SHP77 treated with DMSO at 0.1 percent for 48 hours (cell line): ENCODE data around the gene KRT40.
A peak's percentile ranks its signal among the peaks of the same experiment; 100 is the strongest.
"Not testable (repeated sequence)": the region's sequence is repeated elsewhere in the genome, so short reads cannot be mapped to it uniquely, and the experiment has no call there.

ENCODE experiments used
- DNase-seq: peaks from one replicate; lab custom pipeline; 2025; lab: John Stamatoyannopoulos, UW

The KRT40 gene

DNA sequence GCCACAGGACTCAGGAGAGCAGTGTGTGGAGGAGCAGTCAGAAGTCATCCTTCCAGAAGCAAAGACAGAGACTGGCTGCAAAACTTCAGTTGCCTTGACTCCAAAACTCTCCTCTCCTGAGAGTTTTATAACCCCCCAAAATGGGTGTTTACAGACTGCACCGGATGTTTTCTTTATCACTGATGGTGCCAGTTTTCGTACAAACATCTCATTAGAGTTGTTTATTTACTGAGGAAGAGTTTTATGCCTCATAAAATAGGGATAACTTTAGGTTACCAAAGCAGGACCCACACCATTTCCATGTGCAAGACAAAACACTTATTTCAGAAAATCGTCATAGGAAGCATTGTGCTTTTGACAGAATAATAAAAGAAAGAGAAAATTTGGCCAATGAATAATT, at the start of gene KRT40:
Gene KRT40, minus strand, starts transcription at position 101 of the 400 bp plus-strand sequence. Its CDS starts 53 bp downstream, at position 48.
- no peak for DNase-seq

DNA sequence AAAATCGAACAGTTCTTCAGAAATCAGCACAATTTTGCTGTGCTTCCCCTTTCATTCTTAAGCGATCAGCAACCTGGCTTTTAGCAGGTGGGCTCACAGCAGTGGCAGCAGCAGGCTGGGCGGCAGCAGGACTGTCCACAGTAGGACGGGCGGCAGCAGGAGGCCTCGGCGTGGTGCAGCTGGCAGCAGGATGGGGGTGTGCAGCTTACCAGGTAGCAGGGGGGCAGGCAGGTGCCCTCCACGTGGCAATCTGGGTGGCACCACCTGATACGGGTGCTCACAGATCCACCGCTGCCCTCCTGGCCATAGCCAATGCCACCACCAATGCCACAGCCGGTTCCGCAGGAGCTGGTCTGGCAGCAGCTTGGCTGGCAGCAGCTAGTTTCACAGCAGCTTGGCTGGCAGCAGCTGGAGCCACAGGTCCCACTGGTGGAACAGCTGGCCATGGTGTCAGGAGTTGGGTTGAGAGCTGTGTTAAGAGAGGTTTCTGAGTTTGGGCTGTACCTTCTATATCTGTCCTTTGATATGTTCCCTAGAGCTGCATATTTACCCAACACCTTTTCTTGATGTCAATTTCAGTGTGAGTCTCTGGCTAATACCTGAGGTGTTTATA, 45.6 kb upstream of the KRT40 start, which contains the start of gene KRTAP1-4:
Gene KRTAP1-4, minus strand, starts transcription at position 563 of the 613 bp plus-strand sequence. Its CDS starts 117 bp downstream, at position 446.
- no peak for DNase-seq

DNA sequence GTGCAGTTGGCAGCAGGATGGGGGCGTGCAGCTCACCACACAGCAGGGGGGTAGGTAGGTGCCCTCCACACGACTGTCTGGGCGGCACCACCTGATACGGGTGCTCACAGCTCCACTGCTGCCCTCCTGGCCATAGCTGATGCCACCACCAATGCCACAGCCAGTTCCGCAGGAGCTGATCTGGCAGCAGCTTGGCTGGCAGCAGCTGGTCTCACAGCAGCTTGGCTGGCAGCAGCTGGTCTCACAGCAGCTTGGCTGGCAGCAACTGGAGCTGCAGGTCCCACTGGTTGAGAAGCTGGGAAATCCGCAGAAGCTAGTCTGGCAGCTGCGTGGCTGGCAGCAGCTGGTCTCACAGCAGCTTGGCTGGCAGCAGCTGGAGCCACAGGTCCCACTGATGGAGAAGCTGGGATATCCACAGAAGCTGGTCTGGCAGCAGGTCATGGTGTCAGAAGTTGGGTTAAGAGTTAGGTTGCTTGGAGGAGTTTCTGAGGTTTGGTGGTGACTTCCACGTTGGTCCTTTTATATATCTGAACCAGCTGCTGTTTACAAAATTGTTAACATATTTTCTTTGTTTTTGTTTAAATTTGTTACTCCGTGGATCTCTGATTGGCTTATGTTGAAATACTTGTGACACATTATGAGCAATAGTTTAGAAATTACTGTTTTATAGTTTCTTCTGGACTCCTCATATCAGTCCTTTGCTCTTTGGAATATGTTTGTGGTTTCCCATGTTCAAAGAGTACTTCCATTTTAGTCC, 42.8 kb upstream of the KRT40 start, which contains the start of gene KRTAP1-5:
Gene KRTAP1-5, minus strand, starts transcription at position 494 of the 757 bp plus-strand sequence. Its CDS starts 53 bp downstream, at position 441.
- DNase-seq, result no peak

DNA sequence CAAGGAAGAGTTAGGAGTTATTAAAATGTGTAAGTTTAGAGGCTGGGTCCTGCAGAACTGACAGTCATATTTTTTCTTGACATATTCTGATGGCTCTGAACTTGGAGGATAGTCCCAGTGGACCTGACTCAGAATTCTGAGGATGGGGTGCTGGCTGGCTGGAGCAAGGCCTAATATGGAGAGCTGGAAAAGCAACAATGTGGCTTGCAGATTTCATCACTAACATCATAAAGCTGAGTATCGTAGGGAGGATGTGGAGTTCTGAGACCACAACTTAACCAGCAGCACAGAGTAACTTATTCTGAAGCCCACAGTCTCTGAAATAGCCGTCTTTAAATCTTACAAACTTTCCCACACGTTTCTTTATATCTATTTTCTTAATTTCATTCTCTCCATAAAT, 40.6 kb upstream of the KRT40 start:
- DNase-seq, result no peak

DNA sequence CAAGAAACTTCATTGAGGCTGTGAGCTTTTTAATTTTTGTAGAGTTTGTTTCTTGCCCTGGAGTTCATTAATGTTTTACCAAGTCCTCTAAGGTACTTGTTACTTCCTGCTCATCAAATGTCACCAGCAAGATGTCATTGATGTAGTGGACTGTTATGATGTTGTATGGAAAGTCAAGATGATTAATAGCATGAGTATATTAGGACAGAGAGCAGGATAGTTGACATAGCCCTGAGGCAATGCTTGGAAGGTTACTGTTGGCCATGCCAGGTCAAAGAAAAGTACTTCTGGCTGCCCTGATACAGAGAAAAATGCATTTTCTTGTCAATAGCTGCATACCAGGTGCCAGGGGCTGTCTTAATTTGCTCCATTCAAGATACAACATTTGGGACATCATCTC, 36.2 kb upstream of the KRT40 start:
- DNase-seq, result no peak

DNA sequence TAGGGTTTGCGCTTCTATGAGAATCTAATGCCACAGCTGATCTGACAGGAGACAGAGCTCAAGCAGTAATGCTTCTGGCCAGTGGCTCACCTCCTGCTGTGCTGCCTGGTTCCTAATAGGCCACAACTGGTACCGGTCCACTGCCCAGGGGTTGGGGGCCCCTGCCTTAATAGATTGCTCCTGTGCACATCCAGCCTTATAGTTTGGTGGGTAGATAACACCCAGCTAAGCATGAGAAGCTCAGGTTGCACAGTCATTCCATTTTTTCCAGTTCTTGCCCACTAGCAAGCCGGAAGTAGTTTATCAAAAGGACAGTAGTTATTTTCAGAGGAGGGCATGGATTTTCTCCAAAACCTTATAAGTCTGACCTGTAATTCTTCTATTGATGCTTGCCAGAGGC, 35.3 kb upstream of the KRT40 start:
- DNase-seq, result no peak

DNA sequence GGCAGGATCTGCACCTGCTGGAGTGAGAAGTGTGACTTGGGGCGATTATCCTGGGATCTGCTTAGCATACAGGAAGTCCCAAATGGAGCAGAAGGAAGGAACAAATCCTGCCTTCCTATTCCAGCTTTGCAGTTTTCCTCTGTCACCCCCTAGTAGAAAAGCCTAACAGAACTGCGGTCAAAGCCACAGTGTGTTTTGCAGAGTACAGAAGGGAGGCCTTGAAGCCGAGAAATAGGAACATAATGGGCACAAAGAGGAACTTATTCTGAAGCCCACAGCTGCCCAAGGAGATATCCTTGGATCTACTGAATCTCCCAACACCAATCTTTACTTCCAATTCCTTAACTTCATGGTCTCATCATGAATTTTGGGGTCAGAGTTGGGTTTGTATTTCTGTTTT, 34.4 kb upstream of the KRT40 start:
- DNase-seq, result no peak

DNA sequence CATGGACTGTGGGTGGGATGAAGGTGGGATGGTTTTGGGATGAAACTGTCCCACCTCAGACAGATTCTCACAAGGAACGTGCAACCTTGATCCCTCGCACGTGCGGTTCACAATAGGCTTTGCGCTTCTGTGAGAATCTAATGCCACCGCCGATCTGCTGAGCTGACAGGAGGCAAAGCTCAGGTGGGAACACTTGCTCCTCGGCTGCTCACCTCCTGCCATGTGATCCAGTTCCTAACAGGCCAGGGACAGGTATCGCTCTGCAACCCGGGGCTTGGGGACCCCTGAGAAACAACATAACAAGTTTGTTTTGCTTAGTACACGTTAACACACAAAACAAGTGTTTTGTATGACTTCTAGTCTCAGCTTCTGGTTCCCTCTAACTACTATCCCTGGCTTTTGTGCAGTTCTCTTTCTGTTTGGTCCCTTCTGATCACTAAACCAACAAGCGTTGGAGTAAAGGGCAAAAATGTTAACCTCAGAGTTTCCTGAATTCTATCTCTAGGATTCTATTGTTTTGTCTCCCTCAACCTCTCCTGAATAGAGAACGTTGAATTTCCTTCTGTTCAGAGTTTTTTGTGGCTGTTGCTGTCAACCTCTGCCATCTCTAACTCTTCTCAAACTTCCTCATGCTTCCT, 32.6 kb upstream of the KRT40 start:
- no peak for DNase-seq

DNA sequence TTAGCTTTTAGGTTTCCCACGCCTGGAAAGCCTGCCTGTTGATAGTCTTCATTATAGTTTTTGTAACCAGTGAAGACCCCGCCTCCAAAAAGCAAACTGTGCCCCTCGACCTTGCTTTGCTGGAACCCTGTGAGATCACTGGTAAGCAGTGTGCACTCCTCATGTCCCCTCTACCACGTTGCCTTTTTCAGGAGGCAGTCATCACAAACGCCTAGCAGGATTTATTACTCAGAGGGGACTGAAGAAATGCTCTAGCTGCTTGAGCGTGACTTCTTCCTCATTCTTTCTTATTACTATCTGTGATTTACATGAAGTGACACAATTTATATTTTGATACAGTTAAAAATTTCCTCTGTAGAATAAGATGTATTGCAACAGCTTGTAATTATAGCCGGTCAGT, 31.3 kb upstream of the KRT40 start:
- DNase-seq, result no peak

DNA sequence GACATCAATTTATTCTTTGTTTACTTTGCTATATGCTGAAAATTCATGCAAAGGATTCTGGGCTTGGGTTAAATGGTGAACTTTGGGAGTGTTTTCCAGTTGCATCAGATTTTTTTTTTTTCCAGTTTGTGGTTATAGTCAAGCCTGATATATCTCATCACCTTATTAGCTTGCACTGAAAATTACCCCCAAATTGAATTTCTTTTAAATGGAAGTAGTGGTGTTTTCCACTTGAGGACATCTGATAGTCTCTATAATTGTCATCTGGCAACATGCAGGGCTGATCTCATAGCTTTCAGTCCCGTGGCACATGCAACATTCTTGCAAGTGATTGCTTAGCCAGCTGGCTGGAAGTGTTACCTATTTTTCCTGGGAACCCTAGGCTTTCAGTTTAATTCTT, 29.5 kb upstream of the KRT40 start:
- DNase-seq, result no peak

DNA sequence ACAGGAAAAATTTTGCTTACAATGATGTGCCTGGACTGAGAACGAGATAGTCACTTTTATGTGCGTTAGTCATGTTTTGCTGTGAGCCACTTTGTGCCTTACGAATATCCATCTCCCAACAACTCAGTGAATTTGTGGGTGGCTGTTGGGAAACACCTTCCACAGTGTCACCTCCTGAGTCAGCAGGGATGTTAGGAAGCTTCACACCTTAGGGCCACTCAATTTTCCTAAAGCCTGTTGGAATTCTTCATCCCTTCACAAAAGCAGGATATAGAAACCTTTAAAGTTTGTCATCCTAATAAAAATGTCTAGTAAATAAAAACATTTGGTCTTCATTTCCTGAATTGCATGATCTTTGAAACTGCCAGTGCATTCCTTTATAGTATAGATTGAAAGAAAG, 29.1 kb upstream of the KRT40 start:
- no peak for DNase-seq

DNA sequence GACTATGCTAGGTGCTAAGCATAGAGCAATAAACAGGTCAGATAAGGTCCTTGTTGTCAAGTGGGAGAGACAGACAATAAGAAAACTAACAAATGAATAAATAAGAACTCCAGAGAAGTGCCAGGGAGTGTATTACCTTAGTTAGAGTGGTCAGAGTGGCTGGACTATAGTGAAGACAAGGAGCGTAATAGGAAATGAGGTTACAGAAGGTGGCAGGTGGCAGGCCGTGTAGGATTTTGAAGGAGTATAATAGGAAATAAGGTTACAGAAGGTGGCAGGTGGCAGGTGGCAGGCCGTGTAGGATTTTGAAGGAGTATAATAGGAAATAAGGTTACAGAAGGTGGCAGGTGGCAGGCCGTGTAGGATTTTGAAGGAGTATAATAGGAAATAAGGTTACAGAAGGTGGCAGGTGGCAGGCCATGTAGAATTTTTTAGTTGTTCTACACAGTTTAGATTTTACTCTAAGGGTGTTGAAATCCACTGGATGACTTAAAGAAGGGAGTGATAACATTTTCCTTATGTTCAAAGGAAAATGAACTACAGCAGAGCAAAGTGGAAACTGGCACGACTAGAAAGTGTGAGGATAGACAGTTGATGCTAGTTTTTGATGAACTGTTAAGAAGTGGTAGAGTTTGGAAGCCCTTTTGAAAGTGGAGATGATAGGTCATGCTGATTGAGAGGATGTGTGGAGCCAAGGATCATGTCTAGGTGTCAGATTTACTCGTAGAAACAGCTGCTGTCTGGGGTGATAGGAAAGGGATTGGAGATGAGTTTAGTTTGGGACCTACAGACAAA, 28.4 kb upstream of the KRT40 start:
- no peak for DNase-seq

DNA sequence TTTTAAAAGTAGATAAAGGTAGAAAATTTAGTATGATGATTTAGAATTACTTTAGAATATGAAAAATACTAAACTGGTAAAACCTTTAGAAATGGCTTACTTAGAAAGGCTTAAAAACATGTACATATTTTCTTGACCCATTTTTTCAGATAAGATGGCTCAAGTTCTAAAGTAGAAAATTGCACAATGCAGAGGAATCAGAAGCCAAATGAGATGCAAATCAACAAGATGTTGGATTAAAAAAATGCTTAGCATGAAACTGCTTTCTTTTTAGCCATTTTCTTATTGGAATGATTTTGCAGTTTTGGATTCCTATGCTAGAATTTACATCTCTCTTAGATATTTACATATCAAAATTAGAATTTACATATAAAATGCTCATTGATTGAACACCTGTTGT, 26.3 kb upstream of the KRT40 start:
- DNase-seq, result no peak

DNA sequence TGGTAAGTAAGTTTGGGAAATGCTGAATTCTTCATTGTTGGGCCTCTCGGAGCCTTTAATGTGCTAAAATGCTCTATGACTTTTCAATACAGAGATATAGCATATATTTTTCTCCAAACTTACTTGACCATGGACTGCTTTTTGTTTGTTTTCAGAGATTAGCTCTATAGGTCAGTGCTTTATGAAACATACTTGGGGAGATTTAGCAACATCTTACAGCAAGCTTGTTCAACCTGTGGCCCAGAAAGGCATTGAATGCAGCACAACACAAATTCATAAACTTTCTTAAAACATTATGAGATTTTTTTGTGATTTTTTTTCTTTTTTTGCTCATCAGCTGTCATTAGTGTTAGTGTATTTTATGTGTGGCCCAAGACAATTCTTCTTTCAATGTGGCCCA, 25.8 kb upstream of the KRT40 start:
- DNase-seq, result no peak

DNA sequence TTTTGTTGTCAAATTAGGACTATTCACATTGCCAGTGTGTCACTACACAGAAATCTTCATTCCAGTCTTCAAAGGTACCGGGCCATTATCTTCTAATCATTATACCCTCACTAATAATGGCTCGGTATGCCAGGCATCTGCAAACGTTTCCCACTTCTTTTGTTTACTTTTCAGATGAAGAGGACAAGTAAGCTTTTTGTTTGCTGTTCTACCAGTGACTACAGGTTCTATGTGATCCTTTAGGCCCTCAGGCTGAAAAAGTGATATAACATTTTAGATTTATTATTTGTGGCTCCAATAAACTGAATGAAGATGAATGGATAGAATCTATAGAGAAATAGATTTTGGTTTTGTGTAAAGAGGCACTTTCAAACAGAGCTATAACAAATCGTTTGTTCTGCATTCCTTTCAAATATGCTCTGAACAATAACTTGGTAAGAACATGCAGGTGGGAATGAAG, 25.2 kb upstream of the KRT40 start:
- no peak for DNase-seq

DNA sequence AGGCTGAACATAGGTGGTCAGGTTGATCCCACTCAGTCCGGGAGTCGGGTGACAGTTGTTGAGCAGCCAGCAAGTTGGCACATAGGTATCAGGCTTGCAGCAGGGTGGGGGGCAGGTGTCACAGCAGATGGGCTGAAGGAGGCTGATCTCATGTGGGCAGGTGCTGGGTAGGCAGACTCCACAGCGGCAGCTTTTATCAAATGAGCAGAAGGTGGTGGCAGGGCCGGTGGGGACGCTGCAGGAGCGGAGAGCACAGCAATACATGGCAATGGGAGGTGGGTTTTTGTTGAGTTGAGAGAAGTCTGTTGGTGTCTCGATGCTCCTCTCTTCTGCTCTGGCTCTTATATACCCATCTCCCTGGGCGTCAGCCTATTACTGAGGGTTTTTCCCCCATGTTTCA, 24.7 kb upstream of the KRT40 start, which contains the start of gene KRTAP3-1:
Gene KRTAP3-1, minus strand, starts transcription at position 318 of the 400 bp plus-strand sequence. Its CDS starts 54 bp downstream, at position 264.
- DNase-seq, result peak; percentile 16

DNA sequence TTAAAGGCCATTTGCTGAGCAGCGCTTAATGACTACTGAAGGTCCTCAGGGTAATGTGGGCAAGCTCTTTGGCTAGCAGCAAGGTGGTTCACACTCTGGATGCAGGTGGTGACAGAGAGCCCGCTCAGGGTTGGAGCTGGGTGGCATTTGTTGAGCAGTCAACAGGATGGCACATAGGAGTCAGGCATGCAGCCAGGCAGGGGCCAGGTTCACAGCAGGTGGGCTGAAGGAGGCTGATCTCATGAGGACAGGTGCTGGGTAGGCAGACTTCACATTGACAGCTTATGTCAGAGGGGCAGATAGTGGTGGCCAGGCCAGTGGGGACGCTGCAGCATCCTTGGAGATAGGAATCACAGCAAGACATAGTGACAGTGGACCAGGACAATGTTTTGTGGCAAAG, 20.3 kb upstream of the KRT40 start:
- DNase-seq, result peak; percentile 5

DNA sequence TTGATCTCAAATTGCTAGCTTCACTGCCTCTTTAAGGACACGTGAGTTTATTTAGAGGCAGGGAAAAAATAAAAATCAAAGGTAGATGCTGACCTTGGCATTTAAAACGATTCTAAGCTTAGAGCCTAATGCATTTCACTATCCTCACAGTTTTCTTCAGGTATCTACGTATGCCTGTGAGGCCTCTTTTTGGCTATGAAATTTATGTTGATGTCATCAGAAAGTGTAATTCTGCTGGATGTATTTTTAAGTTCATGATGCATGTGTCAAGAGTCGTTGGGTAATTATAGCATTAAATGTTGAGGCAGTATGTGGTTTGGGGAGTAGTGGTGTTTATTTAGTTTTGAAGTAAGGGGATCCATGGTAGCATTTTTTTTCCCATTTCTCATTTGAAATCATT, 19.8 kb upstream of the KRT40 start:
- no peak for DNase-seq

DNA sequence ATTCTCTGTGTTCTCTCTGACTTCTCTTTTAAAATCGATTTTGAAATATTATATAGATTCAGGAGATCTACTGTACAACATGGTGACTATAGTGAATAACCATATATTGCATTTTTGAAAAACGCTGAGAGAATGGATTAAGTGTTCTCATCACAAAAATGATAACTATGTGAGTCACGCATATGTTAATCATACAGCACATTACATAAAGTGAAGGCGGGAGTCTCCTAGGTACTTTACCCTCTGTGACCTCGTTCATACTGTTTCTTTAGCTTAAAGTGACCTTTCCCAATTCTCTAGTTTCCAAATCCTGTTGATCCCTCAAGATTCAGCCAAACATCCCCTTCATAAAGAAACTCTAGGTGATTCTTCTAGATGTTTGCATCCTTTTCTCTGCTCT, 18.7 kb upstream of the KRT40 start:
- no peak for DNase-seq

DNA sequence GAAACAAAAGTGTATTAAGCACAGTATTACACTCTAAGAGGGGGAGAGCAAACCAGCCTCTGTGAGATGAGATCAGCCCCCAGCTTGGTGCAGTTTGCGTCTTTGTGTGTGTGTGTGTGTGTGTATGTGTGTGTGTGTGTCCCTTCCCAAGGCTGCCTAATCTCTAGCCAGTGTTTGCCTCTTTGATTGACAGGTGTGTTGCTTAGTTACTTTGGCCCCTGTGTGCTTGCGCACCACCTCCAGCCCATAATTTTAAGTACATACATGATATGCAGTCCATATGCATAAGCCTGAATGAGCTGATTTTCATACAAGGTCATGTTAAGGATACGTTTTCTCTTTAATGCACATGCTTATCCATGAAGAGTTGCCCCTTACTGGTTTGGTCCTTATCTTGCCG, 17.7 kb upstream of the KRT40 start:
- DNase-seq, result no peak

DNA sequence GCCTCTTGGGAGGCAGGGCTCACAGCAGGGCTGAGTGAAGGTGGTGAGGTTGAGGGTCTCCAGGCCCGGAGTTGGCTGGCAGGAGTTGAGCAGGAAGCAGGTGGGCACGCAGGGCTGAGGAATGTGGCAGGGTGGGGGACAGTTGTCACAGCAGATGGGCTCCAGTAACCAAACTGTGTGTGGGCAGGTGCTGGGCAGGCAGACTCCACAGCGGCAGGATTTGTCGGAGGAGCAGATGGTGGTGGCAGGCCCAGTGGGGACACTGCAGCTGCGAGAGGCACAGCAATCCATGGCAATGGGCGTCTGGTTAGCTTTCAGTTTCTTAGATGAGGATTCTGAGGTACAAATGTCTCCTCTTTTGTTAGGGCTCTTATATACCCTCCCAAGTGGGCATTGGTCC, 15.4 kb upstream of the KRT40 start, which contains the start of gene KRTAP3-2:
Gene KRTAP3-2, minus strand, starts transcription at position 344 of the 400 bp plus-strand sequence. Its CDS starts 53 bp downstream, at position 291.
- DNase-seq, result not testable (repeated sequence)

DNA sequence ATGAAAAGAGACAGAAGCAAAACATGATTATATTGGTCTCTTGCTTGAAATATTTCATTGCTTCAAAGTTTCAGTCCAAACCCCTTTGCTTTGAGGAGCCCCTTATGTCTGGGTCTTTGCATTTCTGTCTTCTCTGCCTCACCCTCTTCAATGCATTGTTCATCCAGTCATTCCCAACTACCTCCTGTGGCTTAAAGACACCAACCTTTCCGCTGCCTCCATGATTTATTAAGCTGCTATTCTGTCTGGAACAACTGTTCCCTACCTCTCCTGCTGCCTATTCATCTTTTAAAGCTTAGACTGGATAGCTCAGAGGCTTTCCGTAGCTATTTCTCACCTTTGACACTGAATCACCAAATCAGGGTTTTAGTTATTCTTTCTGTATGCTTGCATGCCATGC, 13.2 kb upstream of the KRT40 start:
- no peak for DNase-seq
